ENCODE data around the gene FCSK.
"Not testable (repeated sequence)": the region's sequence is repeated elsewhere in the genome, so short reads cannot be mapped to it uniquely, and the experiment has no call there.

FCSK gene

GRCh38 chr16:70442344-70442743 is 12.1 kb upstream of the FCSK start:
- DNase-seq (ENCODE audit: low read depth in 1 of 2, low spot score in 1 of 2), result no peak
- no peaks in the 10 kb centered on the region for H3K27me3 ChIP-seq (ENCODE audit: insufficient read depth, poor library complexity, severe bottlenecking)

GRCh38 chr16:70444249-70445063 is 9.9 kb upstream of the FCSK start:
- no peak overlapping the region for H3K4me3 ChIP-seq (replicated peaks; ENCODE audit: insufficient read depth, low read length)
- no peak for TF ChIP-seq POLR2AphosphoS5 (IDR thresholded peaks at IDR 0.05; ENCODE audit: low read depth)
- TF ChIP-seq SPI1 (IDR thresholded peaks at IDR 0.05; ENCODE audit: borderline replicate concordance, low read depth), result 0 out of 2 replicates have a peak, but pooled peaks have one; percentile 46
- TF ChIP-seq REST (IDR thresholded peaks at IDR 0.05; ENCODE audit: insufficient replicate concordance, low read depth), result no peak
- H3K27ac ChIP-seq (replicated peaks), result no peak overlapping the region
- H3K27me3 ChIP-seq (ENCODE audit: insufficient read depth, poor library complexity, severe bottlenecking), result no peaks in the 10 kb centered on the region
- DNase-seq (ENCODE audit: low read depth in 1 of 2, low spot score in 1 of 2), result no peak

More at GRCh38 chr16:70442344-70442743, 12.1 kb upstream of the FCSK start:
- Histone ChIP-seq H3K27ac (replicated peaks) (no peak overlapping the region), H3K4me3 (replicated peaks; ENCODE audit: insufficient read depth, low read length) (no peak overlapping the region)
- no peak for TF ChIP-seq GABPA (IDR thresholded peaks at IDR 0.05; ENCODE audit: low read depth)
- no peak for TF ChIP-seq SPI1 (IDR thresholded peaks at IDR 0.05; ENCODE audit: borderline replicate concordance, low read depth)
- TF ChIP-seq POLR2AphosphoS5 (IDR thresholded peaks at IDR 0.05; ENCODE audit: low read depth), result no peak
- TF ChIP-seq REST (IDR thresholded peaks at IDR 0.05; ENCODE audit: insufficient replicate concordance, low read depth), result no peak
- no peak for TF ChIP-seq CTCF (IDR thresholded peaks at IDR 0.05; ENCODE audit: insufficient read depth, low read length)

GRCh38 chr16:70448075-70448474 is 6.3 kb upstream of the FCSK start:
- H3K27ac ChIP-seq (replicated peaks), result no peak overlapping the region
- no peak for DNase-seq (ENCODE audit: low read depth in 1 of 2, low spot score in 1 of 2)
- no peaks in the 10 kb centered on the region for H3K27me3 ChIP-seq (ENCODE audit: insufficient read depth, poor library complexity, severe bottlenecking)
- TF ChIP-seq GABPA (IDR thresholded peaks at IDR 0.05; ENCODE audit: low read depth), result no peak
- no peak for TF ChIP-seq CTCF (IDR thresholded peaks at IDR 0.05; ENCODE audit: insufficient read depth, low read length)
- no peak for TF ChIP-seq POLR2AphosphoS5 (IDR thresholded peaks at IDR 0.05; ENCODE audit: low read depth)
- no peak for TF ChIP-seq SPI1 (IDR thresholded peaks at IDR 0.05; ENCODE audit: borderline replicate concordance, low read depth)
- no peak for TF ChIP-seq REST (IDR thresholded peaks at IDR 0.05; ENCODE audit: insufficient replicate concordance, low read depth)
- no peak overlapping the region for H3K4me3 ChIP-seq (replicated peaks; ENCODE audit: insufficient read depth, low read length)

- H3K27me3 ChIP-seq (ENCODE audit: insufficient read depth, poor library complexity, severe bottlenecking); H3K27ac ChIP-seq (replicated peaks); DNase-seq (ENCODE audit: low read depth in 1 of 2, low spot score in 1 of 2); H3K4me3 ChIP-seq (replicated peaks; ENCODE audit: insufficient read depth, low read length): not testable (repeated sequence)
Observed at GRCh38 chr16:70450142-70451003, 4.0 kb upstream of the FCSK start.

GRCh38 chr16:70451004-70451340 is 3.4 kb upstream of the FCSK start:
- H3K27ac ChIP-seq (replicated peaks); H3K4me3 ChIP-seq (replicated peaks; ENCODE audit: insufficient read depth, low read length); H3K27me3 ChIP-seq (ENCODE audit: insufficient read depth, poor library complexity, severe bottlenecking); DNase-seq (ENCODE audit: low read depth in 1 of 2, low spot score in 1 of 2): not testable (repeated sequence)
